Measurements from ENCODE around the gene SLC25A12.

GRCh38 chr2:171794918-171795317 is 99.1 kb downstream of the SLC25A12 start:
- TF ChIP-seq CTCF (IDR thresholded peaks at IDR 0.05), result no peak
- TF ChIP-seq POLR2A (IDR thresholded peaks at IDR 0.05), result no peak
- TF ChIP-seq POLR2AphosphoS5 (IDR thresholded peaks at IDR 0.05), result no peak
